NB4 (cell line): ENCODE results near the gene SLC9A1.

Experiments
- MYC ChIP-seq: IDR thresholded peaks from 2 replicates; pipeline ENCODE4 v1.6.1; 2011; ENCODE audit warnings: low read depth, low read length
- POLR2A ChIP-seq: IDR thresholded peaks from 2 replicates; pipeline ENCODE4 v1.6.1; 2011; ENCODE audit warnings: mild to moderate bottlenecking; ENCODE audit not compliant: insufficient read length; ENCODE audit errors: extremely low read depth
- TF ChIP-seq, protein P1 (sequence below): IDR thresholded peaks from one replicate; pipeline ENCODE4 v1.5.1; 2012; ENCODE audit warnings: low read depth, low read length
- TF ChIP-seq, protein P2 (sequence below): IDR thresholded peaks from 2 replicates; pipeline ENCODE4 v1.6.1; 2011; ENCODE audit warnings: low read depth, low read length

DNA sequence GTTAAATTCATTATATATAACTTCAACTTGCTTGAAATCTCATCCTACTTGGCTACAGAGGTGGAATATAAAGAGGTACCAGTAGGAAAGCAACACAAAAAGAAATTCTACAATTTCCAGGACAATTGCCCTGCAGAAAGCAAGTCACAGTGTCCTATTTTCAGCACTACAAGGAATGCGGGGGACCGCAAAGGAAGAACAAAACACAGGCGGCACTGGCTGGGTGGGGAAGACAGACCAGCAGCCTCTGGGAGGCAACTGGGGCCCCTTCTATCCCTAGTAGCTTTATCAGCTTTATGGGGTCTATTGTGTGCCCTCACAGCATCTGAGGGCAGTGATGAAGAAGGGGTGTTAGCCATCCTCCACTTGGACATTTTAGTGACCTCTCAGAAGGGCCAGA lies 30.5 kb downstream of the SLC9A1 start:
- TF ChIP-seq, protein P1, sequence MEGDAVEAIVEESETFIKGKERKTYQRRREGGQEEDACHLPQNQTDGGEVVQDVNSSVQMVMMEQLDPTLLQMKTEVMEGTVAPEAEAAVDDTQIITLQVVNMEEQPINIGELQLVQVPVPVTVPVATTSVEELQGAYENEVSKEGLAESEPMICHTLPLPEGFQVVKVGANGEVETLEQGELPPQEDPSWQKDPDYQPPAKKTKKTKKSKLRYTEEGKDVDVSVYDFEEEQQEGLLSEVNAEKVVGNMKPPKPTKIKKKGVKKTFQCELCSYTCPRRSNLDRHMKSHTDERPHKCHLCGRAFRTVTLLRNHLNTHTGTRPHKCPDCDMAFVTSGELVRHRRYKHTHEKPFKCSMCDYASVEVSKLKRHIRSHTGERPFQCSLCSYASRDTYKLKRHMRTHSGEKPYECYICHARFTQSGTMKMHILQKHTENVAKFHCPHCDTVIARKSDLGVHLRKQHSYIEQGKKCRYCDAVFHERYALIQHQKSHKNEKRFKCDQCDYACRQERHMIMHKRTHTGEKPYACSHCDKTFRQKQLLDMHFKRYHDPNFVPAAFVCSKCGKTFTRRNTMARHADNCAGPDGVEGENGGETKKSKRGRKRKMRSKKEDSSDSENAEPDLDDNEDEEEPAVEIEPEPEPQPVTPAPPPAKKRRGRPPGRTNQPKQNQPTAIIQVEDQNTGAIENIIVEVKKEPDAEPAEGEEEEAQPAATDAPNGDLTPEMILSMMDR: no peak
- TF ChIP-seq POLR2A: no peak
- TF ChIP-seq, protein P2, sequence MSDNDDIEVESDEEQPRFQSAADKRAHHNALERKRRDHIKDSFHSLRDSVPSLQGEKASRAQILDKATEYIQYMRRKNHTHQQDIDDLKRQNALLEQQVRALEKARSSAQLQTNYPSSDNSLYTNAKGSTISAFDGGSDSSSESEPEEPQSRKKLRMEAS: no peak
- no peak for TF ChIP-seq MYC
